Natural killer cell (primary cell): ENCODE measurements around the gene ORM1. TPM values are rescaled to one million over a fixed set of nuclear protein-coding genes. Genes with fewer than 3 reads are reported as not detected.
"Not testable (repeated sequence)": the region's sequence is repeated elsewhere in the genome, so short reads cannot be mapped to it uniquely, and the experiment has no call there.

Experiments
- ATAC-seq, 3 donors: fragments of 150-1000 bp in 2 of 3; fragments of 200-7000 bp in 1 of 3; cut with Tn5 transposase; 1 replicate in 1 of 3; 2 replicates in 2 of 3; pipeline ENCODE4 v1.10.0; 2021; ENCODE audit warnings: mild to moderate bottlenecking in 2 of 3, moderate library complexity in 2 of 3
- DNase-seq, 2 donors: peaks; one replicate each; pipeline versions ENCODE4 v3.0.0 to v3.0.0-alpha.2; 2013 to 2021; ENCODE audit warnings: mixed read lengths in 1 of 2
- H3K27ac ChIP-seq: one replicate; pipeline ENCODE4 v1.5.1; 2013; ENCODE audit warnings: mild to moderate bottlenecking, low read length
- H3K27me3 ChIP-seq: one replicate; pipeline ENCODE4 v1.6.1; 2013; ENCODE audit warnings: low read length; ENCODE audit not compliant: control insufficient read depth, insufficient read depth
- H3K36me3 ChIP-seq: one replicate; pipeline ENCODE4 v1.6.1; 2013; ENCODE audit warnings: low read length; ENCODE audit not compliant: control insufficient read depth, insufficient read depth
- H3K4me1 ChIP-seq: one replicate; pipeline ENCODE4 v1.6.1; 2013; ENCODE audit warnings: low read length; ENCODE audit not compliant: control insufficient read depth, insufficient read depth
- H3K4me3 ChIP-seq: one replicate; pipeline ENCODE4 v1.5.1; 2013; ENCODE audit warnings: low read length
- H3K9me3 ChIP-seq: one replicate; pipeline ENCODE4 v1.6.1; 2013; ENCODE audit warnings: low read length; ENCODE audit not compliant: control insufficient read depth, insufficient read depth
- H3K27ac Mint-ChIP-seq, 2 donors: one replicate each; pipeline ENCODE4 v1.8.0; 2022; ENCODE audit warnings: mild to moderate bottlenecking in 2 of 2, mixed read lengths in 2 of 2, moderate library complexity in 1 of 2
- H3K27me3 Mint-ChIP-seq, 2 donors: one replicate each; pipeline ENCODE4 v1.8.0; 2022; ENCODE audit warnings: low read depth in 2 of 2, mixed read lengths in 2 of 2
- H3K36me3 Mint-ChIP-seq: one replicate; pipeline ENCODE4 v1.8.0; 2022; ENCODE audit warnings: mixed read lengths
- H3K4me1 Mint-ChIP-seq, 2 donors: one replicate each; pipeline ENCODE4 v1.8.0; 2022; ENCODE audit warnings: mixed read lengths in 2 of 2
- H3K4me3 Mint-ChIP-seq: one replicate; pipeline ENCODE4 v1.8.0; 2022; ENCODE audit warnings: mild to moderate bottlenecking, moderate library complexity, mixed read lengths
- H3K9me3 Mint-ChIP-seq, 2 donors: one replicate each; pipeline ENCODE4 v1.8.0; 2022; ENCODE audit warnings: mixed read lengths in 2 of 2
- CTCF ChIP-seq: fragments of 200-600 bp; IDR thresholded peaks from one replicate; pipeline ENCODE4 v1.8.0; 2022; ENCODE audit warnings: antibody characterized with exemption
- WGBS: methylation state at CpG from one replicate; pipeline ENCODE4 v1.1.7; 2013; ENCODE audit warnings: missing lambda C conversion rate; ENCODE audit not compliant: insufficient coverage; 5-methylcytosine and 5-hydroxymethylcytosine counted together
- intact Hi-C: fragments of 100-400 bp; cut with micrococcal nuclease; formaldehyde crosslinking; loops from one replicate; pipeline ENCODE4 v1.14.2; 2022
- total RNA-seq, 4 donors: library from RNA; stranded (reverse); fragments of 120-200 nt in 1 of 4; gene quantifications; one replicate each; pipeline versions ENCODE4 v1.2.3 to v1.2.4, GENCODE V29; 2013 to 2022

ORM1 gene
- total RNA-seq, 3 donors from 2014 or later (not counting 1 experiment from before 2014, with no cell fraction given) = 1.00 TPM; not detected in 2

GRCh38 chr9:114319147-114319546, 3.8 kb upstream of the ORM1 start:
- Histone ChIP-seq H3K27me3 (no peaks in the 10 kb centered on the region), H3K27ac (no peak overlapping the region), H3K4me1 (no peaks in the 10 kb centered on the region), H3K36me3 (no peaks in the 10 kb centered on the region), H3K9me3 (no peaks in the 10 kb centered on the region), H3K4me3 (no peak overlapping the region)
- TF ChIP-seq CTCF = no peak
- ATAC-seq = no peak
- H3K4me1 Mint-ChIP-seq = no peaks in the 10 kb centered on the region
- no peaks in the 10 kb centered on the region for H3K9me3 Mint-ChIP-seq
- intact Hi-C loops = no loop called here
- H3K27me3 Mint-ChIP-seq = peaks cover 0 to 4% of the 10 kb centered on the region in 2 donors
- H3K4me3 Mint-ChIP-seq = no peak overlapping the region
- H3K27ac Mint-ChIP-seq = no peak overlapping the region
- DNase-seq = no peak
- H3K36me3 Mint-ChIP-seq = no peaks in the 10 kb centered on the region
- WGBS = 86% methylated on average over 3 of the region's 3 CpGs

- H3K4me1 ChIP-seq, H3K9me3 ChIP-seq, ATAC-seq, H3K27ac Mint-ChIP-seq, intact Hi-C loops, H3K4me3 Mint-ChIP-seq, H3K4me1 Mint-ChIP-seq, H3K4me3 ChIP-seq, H3K27ac ChIP-seq, H3K36me3 Mint-ChIP-seq, H3K9me3 Mint-ChIP-seq, H3K27me3 ChIP-seq, DNase-seq, H3K27me3 Mint-ChIP-seq, H3K36me3 ChIP-seq: not testable (repeated sequence)
- WGBS = 94% methylated on average over 7 of the region's 7 CpGs
Measured at GRCh38 chr9:114320710-114321109, 2.2 kb upstream of the ORM1 start.

GRCh38 chr9:114321759-114322158, 1.1 kb upstream of the ORM1 start:
- no peaks in the 10 kb centered on the region for H3K9me3 ChIP-seq
- ATAC-seq (no peak), DNase-seq (no peak)
- WGBS = 77% methylated on average over 7 of the region's 8 CpGs
- H3K36me3 ChIP-seq = no peaks in the 10 kb centered on the region
- H3K27ac Mint-ChIP-seq = no peak overlapping the region
- H3K4me3 Mint-ChIP-seq = no peak overlapping the region
- H3K9me3 Mint-ChIP-seq = no peaks in the 10 kb centered on the region
- H3K4me3 ChIP-seq = no peak overlapping the region
- H3K4me1 Mint-ChIP-seq = no peaks in the 10 kb centered on the region
- no peak for TF ChIP-seq CTCF
- H3K27me3 ChIP-seq = no peaks in the 10 kb centered on the region
- no peaks in the 10 kb centered on the region for H3K4me1 ChIP-seq
- intact Hi-C loops = no loop called here
- H3K36me3 Mint-ChIP-seq = no peaks in the 10 kb centered on the region
- no peak overlapping the region for H3K27ac ChIP-seq
- peaks cover 0 to 4% of the 10 kb centered on the region in 2 donors for H3K27me3 Mint-ChIP-seq

- H3K4me3 Mint-ChIP-seq, H3K4me1 ChIP-seq, H3K27me3 Mint-ChIP-seq, H3K27me3 ChIP-seq, H3K9me3 Mint-ChIP-seq, intact Hi-C loops, H3K36me3 ChIP-seq, H3K27ac Mint-ChIP-seq, H3K27ac ChIP-seq, H3K4me3 ChIP-seq, H3K36me3 Mint-ChIP-seq, ATAC-seq, H3K9me3 ChIP-seq, DNase-seq, H3K4me1 Mint-ChIP-seq: not testable (repeated sequence)
- WGBS = 87% methylated on average over 10 of the region's 12 CpGs
Measured at GRCh38 chr9:114322160-114322818, 609 bp upstream of the ORM1 start.

- H3K36me3 Mint-ChIP-seq, H3K27me3 Mint-ChIP-seq, H3K4me3 ChIP-seq, H3K4me1 Mint-ChIP-seq, H3K4me1 ChIP-seq, H3K4me3 Mint-ChIP-seq, H3K27me3 ChIP-seq, intact Hi-C loops, DNase-seq, H3K27ac ChIP-seq, ATAC-seq, H3K36me3 ChIP-seq, H3K27ac Mint-ChIP-seq, H3K9me3 ChIP-seq, H3K9me3 Mint-ChIP-seq: not testable (repeated sequence)
- WGBS = 84% methylated on average over 6 of the region's 6 CpGs
Measured at GRCh38 chr9:114323849-114324248, 951 bp downstream of the ORM1 start.
